Ectodermal cell (in vitro differentiated cells): ENCODE measurements around the gene SPEG.

ENCODE experiments used
- H3K27ac ChIP-seq: 2 replicates; pipeline ENCODE4 v1.7.0; 2013; ENCODE audit warnings: mild to moderate bottlenecking, low read depth, low read length; ENCODE audit not compliant: insufficient read depth, poor library complexity, severe bottlenecking
- H3K27me3 ChIP-seq: 2 replicates; pipeline ENCODE4 v1.7.0; 2013; ENCODE audit warnings: mild to moderate bottlenecking, low read length; ENCODE audit not compliant: insufficient read depth, control insufficient read depth, poor library complexity, severe bottlenecking
- H3K36me3 ChIP-seq: one replicate; pipeline ENCODE4 v1.7.0; 2013; ENCODE audit warnings: low read length; ENCODE audit not compliant: control insufficient read depth, insufficient read depth
- H3K4me1 ChIP-seq: one replicate; pipeline ENCODE4 v1.7.0; 2013; ENCODE audit warnings: low read length; ENCODE audit not compliant: control insufficient read depth, insufficient read depth
- H3K4me3 ChIP-seq: 2 replicates; pipeline ENCODE4 v1.7.0; 2013; ENCODE audit warnings: low read depth, low read length, control low read depth; ENCODE audit not compliant: insufficient read depth
- H3K9me3 ChIP-seq: 2 replicates; pipeline ENCODE4 v1.7.0; 2013; ENCODE audit warnings: mild to moderate bottlenecking, low read length, moderate library complexity; ENCODE audit not compliant: control insufficient read depth
- WGBS, 2 experiments: methylation state at CpG; one replicate each; pipeline ENCODE4 v1.1.7; 2013; ENCODE audit warnings: missing lambda C conversion rate in 2 of 2; 5-methylcytosine and 5-hydroxymethylcytosine counted together

Gene SPEG

DNA sequence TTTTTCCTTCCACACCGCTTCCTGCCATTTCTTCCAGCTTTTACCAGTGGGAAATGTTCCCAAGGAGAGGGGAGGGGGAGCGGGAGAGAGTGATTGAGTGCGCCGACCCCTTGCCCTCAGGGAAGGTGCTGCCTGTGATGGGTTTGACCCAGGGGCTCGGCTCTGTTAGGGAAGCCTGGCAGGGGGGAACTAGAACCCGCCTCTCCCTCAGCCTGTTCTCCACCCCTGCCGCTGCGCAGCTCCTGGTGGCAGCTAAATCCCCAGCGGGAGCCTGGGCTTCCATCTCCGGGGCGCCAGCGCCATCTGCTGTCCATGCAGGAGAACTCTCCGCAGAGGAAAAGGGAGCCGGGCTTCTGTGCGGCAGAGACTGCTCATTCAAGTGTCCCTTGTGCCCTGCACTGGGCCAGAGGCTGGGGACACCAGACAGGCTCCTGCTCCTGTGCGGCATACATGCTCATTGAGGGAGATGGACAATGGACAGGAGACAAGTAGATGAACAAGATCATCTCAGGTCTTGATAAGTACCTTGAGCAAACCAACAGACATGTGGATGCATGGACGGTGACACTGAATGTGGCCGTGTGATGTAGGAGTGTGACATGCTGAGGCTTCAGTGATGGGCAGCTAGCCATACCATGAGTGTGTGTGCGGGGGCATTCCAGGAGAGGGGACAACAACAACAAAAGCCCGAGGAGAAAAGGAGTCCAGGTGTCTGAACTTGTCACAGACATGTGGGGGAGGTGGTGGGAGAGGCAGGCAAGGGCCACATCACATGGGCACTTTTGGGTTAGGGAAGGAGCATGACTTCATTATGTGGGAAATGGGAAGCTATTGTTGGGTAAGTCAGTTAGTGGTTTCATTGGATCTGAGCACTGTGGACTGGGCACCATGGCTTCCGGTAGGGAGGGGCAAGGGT, 95.7 kb downstream of the SPEG start:
- Histone ChIP-seq H3K36me3 (no peaks in the 10 kb centered on the region), H3K27me3 (peaks cover 17% of the 10 kb centered on the region), H3K27ac (no peak overlapping the region), H3K9me3 (no peaks in the 10 kb centered on the region), H3K4me3 (peak overlapping the region; percentile 16), H3K4me1 (peaks cover 24% of the 10 kb centered on the region)
- 18 to 19% methylated on average over 20 to 21 of the region's 21 CpGs for WGBS, 2 experiments

DNA sequence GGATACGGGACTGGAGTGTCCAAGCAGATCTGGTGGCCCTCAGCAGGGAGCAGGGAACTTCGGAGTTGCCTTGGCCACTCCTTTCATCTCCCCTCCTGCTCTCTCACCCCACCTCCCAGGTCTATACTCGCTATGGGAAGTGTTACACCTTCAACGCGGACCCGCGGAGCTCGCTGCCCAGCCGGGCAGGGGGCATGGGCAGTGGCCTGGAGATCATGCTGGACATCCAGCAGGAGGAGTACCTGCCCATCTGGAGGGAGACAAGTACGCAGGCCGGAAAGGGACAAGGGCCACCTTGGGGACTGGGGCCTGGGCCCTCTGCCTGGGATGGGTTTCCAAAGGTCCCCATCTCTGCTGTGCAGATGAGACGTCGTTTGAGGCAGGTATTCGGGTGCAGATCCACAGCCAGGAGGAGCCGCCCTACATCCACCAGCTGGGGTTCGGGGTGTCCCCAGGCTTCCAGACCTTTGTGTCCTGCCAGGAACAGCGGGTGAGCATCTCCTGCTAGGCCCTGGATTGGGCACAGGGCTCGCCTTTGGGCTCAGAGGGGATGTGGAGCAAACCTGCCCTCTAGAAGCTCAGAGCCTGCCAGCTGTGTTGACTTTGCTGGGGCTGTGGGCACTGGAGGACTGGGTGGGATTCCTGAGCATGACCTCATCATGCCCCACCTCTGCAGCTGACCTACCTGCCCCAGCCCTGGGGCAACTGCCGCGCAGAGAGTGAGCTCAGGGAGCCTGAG, 97.2 kb downstream of the SPEG start:
- no peak overlapping the region for H3K27ac ChIP-seq
- peaks cover 11% of the 10 kb centered on the region for H3K4me1 ChIP-seq
- no peaks in the 10 kb centered on the region for H3K9me3 ChIP-seq
- no peaks in the 10 kb centered on the region for H3K36me3 ChIP-seq
- peaks cover 17% of the 10 kb centered on the region for H3K27me3 ChIP-seq
- H3K4me3 ChIP-seq: no peak overlapping the region
- WGBS, 2 experiments: 87% methylated on average over 20 of the region's 20 CpGs

DNA sequence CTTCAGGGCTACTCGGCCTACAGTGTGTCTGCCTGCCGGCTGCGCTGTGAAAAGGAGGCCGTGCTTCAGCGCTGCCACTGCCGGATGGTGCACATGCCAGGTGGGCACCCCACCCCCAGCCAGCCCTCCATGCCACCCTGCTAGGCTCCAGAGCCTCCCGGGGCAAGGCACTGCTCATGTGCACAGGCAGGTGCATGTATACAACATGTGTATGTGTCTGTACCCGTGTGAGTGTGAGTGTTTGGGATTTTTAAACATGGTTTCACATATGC, 97.7 kb downstream of the SPEG start:
- peaks cover 17% of the 10 kb centered on the region for H3K27me3 ChIP-seq
- WGBS, 2 experiments: 93 to 94% methylated on average over 8 of the region's 8 CpGs
- H3K36me3 ChIP-seq: no peaks in the 10 kb centered on the region
- H3K4me1 ChIP-seq: peaks cover 7% of the 10 kb centered on the region
- H3K4me3 ChIP-seq: no peak overlapping the region
- H3K27ac ChIP-seq: no peak overlapping the region
- H3K9me3 ChIP-seq: no peaks in the 10 kb centered on the region

DNA sequence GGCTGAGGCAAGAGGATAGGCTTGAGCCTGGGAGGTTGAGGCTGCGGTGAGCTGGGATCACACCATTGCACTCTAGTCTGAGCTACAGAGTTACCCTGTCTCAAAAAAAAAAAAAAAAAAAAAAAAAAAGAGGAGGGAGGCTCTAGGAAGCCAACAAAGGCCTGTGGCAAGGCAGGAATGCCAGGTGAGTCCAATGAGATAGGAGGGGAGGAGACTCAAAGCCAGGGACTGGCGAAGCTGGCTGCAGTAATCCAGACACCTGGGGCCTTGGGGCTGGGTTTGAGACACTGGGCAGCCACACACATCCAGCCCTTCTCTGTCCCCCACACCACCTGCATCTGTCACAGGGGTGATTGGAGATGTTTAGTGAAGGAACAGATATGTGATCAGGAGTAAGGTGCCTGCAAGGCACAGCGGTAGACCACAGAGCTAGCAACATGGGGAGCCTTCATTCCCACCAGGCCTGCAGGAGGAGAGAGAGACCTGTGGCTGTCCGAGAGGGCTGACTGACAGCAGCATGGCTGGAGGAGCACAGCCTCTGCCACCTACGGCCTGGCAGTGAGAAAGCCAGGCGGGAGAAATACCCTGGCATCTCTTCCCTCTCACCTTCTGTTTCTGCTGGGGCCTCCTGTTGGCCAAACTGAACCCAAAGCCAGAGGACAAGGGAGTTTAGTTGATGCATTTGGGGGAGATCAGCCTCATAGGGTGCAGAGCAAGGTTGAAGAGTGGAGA, 99.5 kb downstream of the SPEG start:
- Histone ChIP-seq H3K27ac (no peak overlapping the region), H3K36me3 (no peaks in the 10 kb centered on the region), H3K9me3 (no peaks in the 10 kb centered on the region), H3K4me3 (no peak overlapping the region), H3K27me3 (peaks cover 9% of the 10 kb centered on the region), H3K4me1 (peaks cover 20% of the 10 kb centered on the region)
- 85 to 91% methylated on average over 6 of the region's 6 CpGs for whole genome bisulfite sequencing, 2 experiments

DNA sequence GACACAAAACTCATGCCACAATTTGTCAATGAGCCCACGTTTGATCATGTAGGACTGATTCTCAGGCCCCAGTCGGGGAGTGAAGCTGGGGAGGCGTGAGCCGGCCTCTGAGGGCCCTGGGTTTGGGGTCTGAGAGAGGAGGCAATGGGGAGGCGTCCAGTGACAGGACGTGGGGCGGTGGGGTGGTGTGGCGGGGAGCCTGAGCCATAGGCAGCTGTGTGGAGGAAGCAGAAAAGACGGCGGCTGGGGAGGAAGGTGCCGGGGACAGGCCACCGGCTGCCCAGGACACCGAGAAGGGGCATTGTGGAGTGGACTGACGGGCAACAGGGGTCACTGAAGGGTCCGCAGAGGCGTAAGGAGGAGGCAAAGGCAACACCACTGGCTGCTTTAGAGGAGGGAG, 101.8 kb downstream of the SPEG start:
- H3K27ac ChIP-seq: no peak overlapping the region
- no peaks in the 10 kb centered on the region for H3K27me3 ChIP-seq
- 91 to 93% methylated on average over 16 of the region's 16 CpGs for WGBS, 2 experiments
- H3K9me3 ChIP-seq: no peaks in the 10 kb centered on the region
- no peaks in the 10 kb centered on the region for H3K36me3 ChIP-seq
- H3K4me3 ChIP-seq: no peak overlapping the region
- peaks cover 13% of the 10 kb centered on the region for H3K4me1 ChIP-seq

DNA sequence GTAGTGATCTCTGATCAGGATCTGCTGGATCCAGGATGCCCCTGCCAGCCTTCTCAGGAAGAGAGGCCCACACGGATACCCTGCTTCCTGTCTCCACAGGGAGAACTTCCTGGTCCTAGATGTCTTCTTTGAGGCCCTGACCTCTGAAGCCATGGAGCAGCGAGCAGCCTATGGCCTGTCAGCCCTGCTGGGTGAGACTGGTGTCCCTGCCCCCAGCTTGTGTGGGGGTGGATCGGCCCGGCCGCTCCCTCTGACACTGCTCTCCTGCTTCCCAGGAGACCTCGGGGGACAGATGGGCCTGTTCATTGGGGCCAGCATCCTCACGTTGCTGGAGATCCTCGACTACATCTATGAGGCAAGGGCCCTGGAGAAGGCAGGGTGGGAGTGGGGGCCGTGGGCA, 102.3 kb downstream of the SPEG start:
- no peaks in the 10 kb centered on the region for H3K36me3 ChIP-seq
- H3K4me1 ChIP-seq: peaks cover 13% of the 10 kb centered on the region
- whole genome bisulfite sequencing, 2 experiments: 80 to 85% methylated on average over 9 of the region's 9 CpGs
- no peaks in the 10 kb centered on the region for H3K9me3 ChIP-seq
- no peak overlapping the region for H3K27ac ChIP-seq
- H3K27me3 ChIP-seq: peaks cover 3% of the 10 kb centered on the region
- no peak overlapping the region for H3K4me3 ChIP-seq

DNA sequence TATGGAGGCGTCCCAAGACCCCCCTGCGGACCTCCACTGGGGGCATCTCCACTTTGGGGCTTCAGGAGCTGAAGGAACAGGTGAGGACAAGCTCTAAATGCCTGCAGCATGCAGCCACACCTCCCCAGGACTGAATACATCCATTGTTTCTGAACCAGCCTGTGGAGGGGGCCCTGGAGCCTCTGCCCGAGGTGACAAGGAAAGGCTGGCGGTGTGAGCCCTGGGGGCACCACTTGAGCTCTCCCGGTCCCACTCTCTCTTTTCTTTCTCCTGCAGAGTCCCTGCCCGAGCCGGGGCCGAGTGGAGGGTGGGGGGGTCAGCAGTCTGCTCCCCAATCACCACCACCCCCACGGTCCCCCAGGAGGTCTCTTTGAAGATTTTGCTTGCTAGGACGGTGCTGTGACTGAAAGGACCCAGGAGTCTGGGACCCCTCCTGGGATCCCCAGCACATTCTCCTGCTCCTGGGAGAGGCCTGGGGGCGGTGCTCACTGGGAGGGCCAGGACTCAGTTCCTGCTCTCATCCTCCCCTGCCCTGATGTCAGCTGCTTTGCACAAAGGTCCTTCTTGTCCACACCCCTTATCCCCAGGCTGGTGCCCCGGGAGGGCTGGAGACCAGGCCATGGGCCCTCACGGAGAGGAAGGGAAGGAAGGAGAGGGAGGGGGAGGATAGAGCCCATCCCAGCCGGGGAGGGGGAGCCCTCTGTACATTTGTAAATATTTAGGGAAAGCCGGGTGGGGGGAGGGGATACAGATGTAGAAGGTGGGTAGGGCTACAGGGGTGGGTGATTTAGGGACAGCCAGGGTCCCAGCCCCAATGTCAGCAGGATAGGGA, 103.2 kb downstream of the SPEG start:
- WGBS, 2 experiments: 43 to 44% methylated on average over 14 of the region's 15 CpGs
- Histone ChIP-seq H3K9me3 (no peaks in the 10 kb centered on the region), H3K36me3 (no peaks in the 10 kb centered on the region), H3K27ac (no peak overlapping the region), H3K27me3 (peaks cover 12% of the 10 kb centered on the region), H3K4me1 (peaks cover 18% of the 10 kb centered on the region), H3K4me3 (no peak overlapping the region)

DNA sequence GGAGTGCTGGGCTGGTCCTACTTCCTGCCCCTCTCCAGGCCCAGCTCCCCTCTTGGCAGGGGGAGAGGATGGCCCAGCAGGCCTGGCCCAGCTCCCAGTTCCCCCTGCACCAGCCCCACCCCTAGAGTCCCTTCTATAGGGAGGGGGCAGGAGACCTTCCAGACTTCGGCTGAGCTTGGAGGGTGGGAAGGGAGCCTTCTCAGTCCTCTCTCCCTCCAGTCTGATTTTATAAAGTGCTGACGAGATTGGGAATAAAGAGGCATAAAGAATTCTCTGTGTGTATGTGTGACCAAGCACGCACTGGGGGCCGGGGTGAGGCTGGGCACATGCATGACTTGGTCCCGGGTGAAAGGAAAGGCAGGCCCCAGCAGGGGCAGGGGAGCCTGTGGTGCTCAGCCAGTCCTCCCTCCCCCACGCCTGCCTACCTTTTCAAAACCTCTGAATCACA, 103.9 kb downstream of the SPEG start:
- 63 to 64% methylated on average over 6 of the region's 6 CpGs for WGBS, 2 experiments
- H3K36me3 ChIP-seq: no peaks in the 10 kb centered on the region
- no peak overlapping the region for H3K27ac ChIP-seq
- H3K4me3 ChIP-seq: no peak overlapping the region
- no peaks in the 10 kb centered on the region for H3K9me3 ChIP-seq
- H3K27me3 ChIP-seq: peaks cover 17% of the 10 kb centered on the region
- peaks cover 19% of the 10 kb centered on the region for H3K4me1 ChIP-seq

DNA sequence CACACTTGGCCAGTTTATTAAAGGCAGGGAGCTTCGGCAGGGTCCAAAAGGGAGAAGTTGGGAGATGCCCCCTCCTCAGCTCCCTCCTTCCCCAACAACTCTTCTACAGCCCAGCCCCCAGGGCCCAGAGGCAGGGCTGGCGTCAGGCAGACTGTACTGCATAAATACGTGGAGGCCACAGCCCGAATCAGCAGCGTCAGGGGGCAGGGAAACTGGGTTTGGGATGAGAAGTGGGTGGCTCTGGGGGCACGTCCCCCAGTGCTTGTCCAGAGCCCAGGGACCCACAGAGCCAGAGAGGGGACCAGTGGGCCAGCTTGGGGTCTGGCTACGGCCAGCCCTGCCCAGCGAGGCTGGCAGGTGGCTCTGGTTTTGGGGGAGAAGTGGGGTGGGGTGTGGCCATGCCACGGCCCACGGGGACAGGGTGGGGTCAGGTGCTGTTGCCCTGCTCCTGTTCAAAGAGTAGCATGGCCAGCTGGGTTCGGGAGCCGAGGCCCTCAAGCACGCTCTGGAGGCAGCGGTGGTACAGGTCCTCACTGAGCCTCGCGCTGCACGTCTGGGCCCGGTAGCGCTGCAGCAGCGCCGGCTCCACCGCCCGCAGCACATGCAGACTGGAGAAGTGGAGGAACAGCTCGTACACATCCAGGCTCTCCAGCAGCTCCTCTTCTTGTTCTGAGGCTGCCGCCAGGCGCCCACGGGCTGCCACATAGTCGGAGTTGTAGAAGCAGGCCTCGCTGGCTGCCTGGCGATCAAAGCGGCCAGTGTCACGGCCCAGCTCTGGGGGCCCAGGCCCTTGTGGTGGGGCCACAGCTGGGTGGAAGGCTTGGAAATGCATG, 104.5 kb downstream of the SPEG start:
- Histone ChIP-seq H3K4me1 (peaks cover 20% of the 10 kb centered on the region), H3K9me3 (no peaks in the 10 kb centered on the region), H3K27ac (no peak overlapping the region), H3K36me3 (no peaks in the 10 kb centered on the region), H3K4me3 (no peak overlapping the region), H3K27me3 (peaks cover 19% of the 10 kb centered on the region)
- WGBS, 2 experiments: 91 to 92% methylated on average over 32 of the region's 32 CpGs
